Fibroblast of skin of right biceps (primary cell): ENCODE measurements around the gene GTPBP1.

Source experiments
- DNase-seq: peaks from one replicate; pipeline ENCODE4 v3.0.0-alpha.2; 2013

GTPBP1 gene

GRCh38 chr22:38761202-38762162 lies 55.7 kb downstream of the GTPBP1 start:
- DNase-seq: no peak

DNA sequence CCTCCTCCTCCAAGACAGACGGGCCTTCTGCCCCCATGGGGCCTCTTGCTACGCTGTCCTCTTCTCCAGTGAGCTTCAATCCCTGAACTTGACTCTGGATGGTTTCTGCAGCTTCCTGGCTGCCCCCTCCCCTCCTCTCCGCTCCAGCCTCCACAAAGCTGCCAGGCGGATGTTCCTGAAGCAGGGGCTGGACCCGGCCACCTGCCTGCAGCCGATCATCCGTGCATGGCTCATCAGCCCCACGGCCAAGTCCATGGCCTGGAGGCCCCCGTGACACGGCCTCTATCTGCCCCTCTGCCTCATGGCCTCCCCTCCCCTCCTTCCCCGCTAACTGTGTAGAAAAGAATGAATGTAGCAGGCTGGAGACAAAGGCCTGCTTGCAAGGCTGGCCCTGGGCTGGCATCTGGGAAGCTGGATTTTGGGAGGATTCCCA lies 56.8 kb downstream of the GTPBP1 start:
- no peak for DNase-seq

DNA sequence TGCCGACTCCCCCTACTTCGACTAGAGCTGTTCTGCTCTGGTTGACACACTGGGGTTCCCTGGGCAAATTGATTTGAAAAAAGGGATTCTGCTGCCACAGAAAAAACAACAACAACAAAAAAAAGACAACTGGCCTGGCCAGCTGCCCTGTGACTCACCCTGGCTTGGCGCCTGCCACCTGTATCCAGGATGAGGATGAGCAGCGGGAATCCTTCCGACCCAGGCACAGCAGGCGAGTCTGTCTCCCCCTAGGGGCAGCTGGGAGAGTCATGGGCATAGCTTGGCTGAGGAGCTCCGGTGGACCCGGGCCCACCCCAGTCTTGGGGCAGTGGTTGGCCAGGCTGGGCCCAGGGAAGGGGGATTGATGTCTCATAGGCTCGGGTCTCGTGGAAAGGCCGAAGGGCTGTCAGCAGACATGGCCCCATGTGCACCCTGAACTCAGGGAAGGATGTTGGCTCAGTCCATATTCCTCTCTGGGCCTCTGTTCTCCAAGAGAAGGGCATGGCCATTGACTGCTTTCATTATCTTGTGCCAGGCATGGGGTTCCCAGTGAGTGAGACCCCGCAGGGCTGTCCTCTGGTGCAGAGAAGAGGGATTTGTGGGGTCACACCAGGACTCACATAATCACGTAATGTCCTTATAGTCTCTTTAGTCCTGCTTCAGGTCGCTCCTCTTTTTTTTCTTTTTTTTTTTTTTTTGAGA lies 60.5 kb downstream of the GTPBP1 start:
- DNase-seq: peak; percentile 48

GRCh38 chr22:38767313-38767712 lies 61.6 kb downstream of the GTPBP1 start:
- DNase-seq: no peak

DNA sequence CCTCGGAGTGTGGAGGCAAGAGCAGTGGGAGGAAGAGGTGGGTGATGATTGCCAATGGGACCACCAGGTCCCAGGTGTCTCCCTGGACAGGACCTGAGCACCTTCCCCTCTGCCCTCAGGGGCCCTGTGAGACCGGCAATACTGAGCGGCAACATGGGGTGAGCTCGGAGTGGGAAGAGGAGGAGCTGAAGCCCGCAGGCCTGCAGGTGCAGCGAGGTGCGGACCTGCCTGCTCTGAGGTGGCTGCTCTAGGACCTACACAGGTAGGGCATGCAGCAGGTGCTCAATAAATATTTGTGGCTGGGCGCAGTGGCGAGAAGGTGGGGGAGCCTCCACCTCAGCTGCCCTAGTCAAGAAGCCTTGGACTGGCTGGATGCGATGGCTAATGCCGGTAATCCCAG lies 62.3 kb downstream of the GTPBP1 start:
- DNase-seq: no peak

DNA sequence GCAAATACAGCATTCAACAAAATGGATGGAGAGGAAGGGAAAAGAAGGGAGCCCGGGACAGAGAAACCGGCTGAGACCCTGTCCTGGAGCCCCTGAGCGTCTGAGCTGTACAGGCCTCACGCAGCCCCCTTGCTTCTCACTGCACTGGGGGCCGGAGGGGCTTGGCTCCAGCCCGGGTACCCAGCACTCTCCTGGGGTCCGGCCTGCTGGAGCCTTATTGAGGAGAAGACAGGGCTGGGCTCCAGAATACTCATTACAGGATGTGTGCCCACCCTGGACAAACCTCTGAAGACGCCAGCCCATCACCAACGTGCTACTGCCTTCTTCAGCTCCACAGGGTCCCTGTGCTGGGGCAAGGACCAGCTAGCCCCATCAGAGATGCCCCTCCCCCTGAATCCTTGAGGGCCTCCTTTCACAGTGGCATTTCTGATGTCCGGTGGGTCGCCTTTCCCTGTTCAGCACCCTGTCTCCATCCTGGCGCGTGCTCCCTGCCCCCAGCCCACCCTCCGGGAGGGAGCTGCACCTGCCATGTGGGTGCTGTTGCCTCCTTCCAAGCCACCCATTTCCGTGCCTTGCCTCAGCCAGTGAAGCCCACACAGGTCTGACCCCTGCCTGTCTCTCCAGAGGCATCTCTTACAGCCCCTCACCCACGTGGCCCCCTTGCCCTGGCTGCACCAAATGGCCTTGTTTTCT lies 64.7 kb downstream of the GTPBP1 start:
- DNase-seq: no peak

DNA sequence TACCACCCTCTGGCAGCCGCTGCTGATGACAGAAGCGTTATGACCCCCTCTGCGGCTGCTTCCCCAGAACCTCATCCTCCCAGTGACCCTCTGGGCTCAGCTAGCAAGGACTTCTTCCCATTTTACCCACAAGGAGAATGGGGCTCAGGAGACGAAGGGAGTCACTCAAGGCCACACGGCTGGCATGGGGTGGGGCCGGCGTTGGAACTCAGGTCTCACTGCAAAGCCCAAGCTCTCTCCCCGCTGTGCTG lies 66.8 kb downstream of the GTPBP1 start:
- no peak for DNase-seq

GRCh38 chr22:38773363-38773946 lies 67.7 kb downstream of the GTPBP1 start:
- no peak for DNase-seq

GRCh38 chr22:38774496-38775166 lies 68.9 kb downstream of the GTPBP1 start:
- no peak for DNase-seq

DNA sequence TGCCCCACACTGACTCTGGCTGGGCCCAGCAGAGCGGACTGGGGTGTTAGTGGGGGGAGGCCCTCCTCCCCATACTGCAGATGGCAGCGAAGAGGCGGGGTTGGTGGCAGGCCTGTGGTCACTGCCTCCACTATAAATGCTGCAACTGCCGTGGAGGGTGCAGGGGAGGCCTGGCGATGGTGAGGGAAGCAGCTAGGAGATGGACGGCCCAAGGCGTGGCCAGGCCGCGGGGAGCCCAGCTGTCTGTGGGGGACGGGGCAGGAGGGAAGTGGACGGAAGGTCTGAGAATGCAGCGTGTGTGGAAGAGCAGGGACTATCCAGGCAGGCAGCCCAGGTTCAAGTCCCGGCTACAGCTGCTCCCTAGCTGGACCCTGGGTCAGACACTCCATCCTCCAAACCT lies 69.9 kb downstream of the GTPBP1 start:
- no peak for DNase-seq

- DNase-seq: no peak
These were observed 70.3 kb downstream of the GTPBP1 start for GRCh38 chr22:38776086-38776485.

DNA sequence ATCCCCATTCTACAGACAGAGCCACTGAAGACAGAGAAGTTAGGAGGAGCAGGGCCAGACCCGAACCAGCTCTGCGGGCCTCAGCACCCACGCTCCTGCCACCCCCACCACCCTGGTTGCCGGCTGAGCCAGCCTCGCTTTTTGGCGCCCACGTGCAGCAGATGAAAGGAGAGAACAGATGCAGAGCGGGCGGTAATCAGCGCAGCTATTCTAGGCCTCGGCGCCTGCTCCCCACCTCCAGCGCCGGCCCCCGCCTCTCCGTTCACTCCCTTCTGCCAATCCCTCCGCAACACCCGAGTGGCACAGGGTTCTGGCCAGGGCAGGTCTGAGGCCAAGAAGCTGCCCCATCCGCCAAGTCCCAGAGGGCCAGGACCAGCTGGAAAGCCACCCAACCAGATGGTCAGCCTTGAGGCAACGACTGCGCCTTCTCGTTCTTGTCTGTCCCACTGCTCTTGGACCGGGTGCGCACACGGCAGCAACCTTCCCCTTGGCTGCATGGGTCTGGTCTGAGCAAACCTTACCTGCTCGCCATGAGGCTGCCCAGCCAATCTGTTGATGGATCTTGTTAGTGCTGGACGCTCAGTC lies 71.4 kb downstream of the GTPBP1 start:
- no peak for DNase-seq

GRCh38 chr22:38781033-38781432 lies 75.3 kb downstream of the GTPBP1 start:
- DNase-seq: no peak

GRCh38 chr22:38782402-38783094 lies 76.8 kb downstream of the GTPBP1 start:
- peak; percentile 72 for DNase-seq
